SH-SY5Y (cell line): ENCODE results near the gene PRRC2B.

Source experiments
- GATA2 ChIP-seq: IDR thresholded peaks from 2 replicates; pipeline ENCODE4 v1.6.1; 2011; ENCODE audit warnings: mild to moderate bottlenecking, low read depth, low read length
- GATA3 ChIP-seq: IDR thresholded peaks from 2 replicates; pipeline ENCODE4 v1.6.1; 2011; ENCODE audit warnings: low read depth, mild to moderate bottlenecking, low read length, moderate library complexity

DNA sequence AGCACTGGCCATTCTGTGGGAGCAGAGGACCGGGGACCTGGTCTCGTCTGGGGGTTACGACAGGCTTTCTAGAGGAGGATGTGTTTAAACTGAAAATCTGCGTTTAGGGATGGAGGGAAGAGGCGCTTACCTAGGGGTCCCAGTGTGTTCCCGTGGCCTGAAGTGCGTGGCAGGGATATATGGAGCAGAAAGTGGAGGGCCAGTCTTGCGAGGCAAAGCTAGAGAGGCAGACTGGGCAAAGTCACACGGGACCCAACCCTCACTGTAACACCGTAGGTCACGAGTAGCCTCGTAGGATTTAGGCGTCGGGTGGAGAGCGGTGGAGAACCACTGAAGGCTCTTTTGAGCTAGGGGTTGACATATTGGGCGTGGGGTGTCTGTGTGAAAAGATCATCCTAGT lies 76.1 kb downstream of the PRRC2B start:
- TF ChIP-seq GATA3 (no peak), GATA2 (no peak)
